Neural crest cell (in vitro differentiated cells): ENCODE measurements around the gene AAGAB. TPM values are rescaled to one million over a fixed set of nuclear protein-coding genes. Genes with fewer than 3 reads are reported as not detected.

Experiments
- DNase-seq: peaks from one replicate; pipeline ENCODE4 v3.0.0; 2021; ENCODE audit warnings: low read depth, mixed read lengths, low spot score
- H3K27ac Mint-ChIP-seq: one replicate; pipeline ENCODE4 v1.8.0; 2021; ENCODE audit warnings: mild to moderate bottlenecking, mixed read lengths; ENCODE audit not compliant: unreplicated experiment
- H3K27me3 Mint-ChIP-seq: 2 replicates; pipeline ENCODE4 v1.8.0; 2021; ENCODE audit warnings: low read depth, mild to moderate bottlenecking, mixed read lengths
- H3K36me3 Mint-ChIP-seq: 2 replicates; pipeline ENCODE4 v1.8.0; 2021; ENCODE audit warnings: low read depth, mild to moderate bottlenecking, mixed read lengths
- H3K4me1 Mint-ChIP-seq: 2 replicates; pipeline ENCODE4 v1.8.0; 2021; ENCODE audit warnings: mixed read lengths
- H3K4me3 Mint-ChIP-seq: one replicate; pipeline ENCODE4 v1.8.0; 2021; ENCODE audit warnings: mild to moderate bottlenecking, mixed read lengths
- H3K9me3 Mint-ChIP-seq: 2 replicates; pipeline ENCODE4 v1.8.0; 2021; ENCODE audit warnings: mixed read lengths
- total RNA-seq: library from RNA; stranded (reverse); gene quantifications from 2 replicates; pipeline ENCODE4 v1.2.1, GENCODE V29; 2021
- TF ChIP-seq, protein P1 (sequence below): fragments of 200-600 bp; sonication (generic); conservative IDR thresholded peaks from 2 replicates; pipeline ENCODE4 v1.5.0; 2021; ENCODE audit warnings: antibody characterized with exemption, mild to moderate bottlenecking

The AAGAB gene
- total RNA-seq, 1 donor from 2014 or later, result 54.9 TPM

DNA sequence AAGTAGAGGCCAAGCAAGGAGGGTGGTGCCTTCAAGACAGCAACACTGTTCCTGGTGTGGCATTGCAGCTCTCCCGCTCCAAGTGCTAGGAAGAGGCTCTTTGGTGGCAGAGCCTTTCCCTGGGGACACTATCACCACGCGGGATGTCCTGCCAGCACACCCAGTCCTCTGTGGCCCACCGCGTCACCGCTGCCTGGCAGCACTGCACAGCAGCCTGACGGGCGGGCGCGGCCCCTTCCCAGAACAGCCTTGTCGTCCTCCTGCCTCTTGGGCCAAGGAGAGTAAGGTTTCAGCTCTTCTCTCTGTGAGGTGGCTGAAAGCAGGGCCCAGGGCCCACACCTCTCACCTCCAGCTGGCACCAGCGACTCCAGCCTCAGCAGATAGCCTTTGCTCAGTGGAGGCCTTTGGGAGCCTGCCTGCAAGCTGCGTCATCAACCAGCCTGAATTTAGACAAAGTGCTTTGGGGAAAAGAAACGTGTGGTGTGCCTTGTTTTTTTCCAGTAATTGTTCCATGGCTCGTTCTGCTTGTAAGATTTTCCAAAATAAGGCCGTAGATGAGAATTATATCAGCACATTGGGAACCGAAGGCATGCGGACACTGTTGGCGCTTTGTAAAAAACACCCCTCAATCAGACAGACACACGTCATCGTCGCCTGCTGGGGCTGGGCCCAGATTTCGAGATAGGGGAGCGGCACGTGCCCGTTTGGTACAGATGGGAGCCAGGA lies 65.0 kb downstream of the AAGAB start:
- H3K4me3 Mint-ChIP-seq, result no peak overlapping the region
- H3K27me3 Mint-ChIP-seq, result no peaks in the 10 kb centered on the region
- H3K36me3 Mint-ChIP-seq, result peaks cover 17% of the 10 kb centered on the region
- H3K27ac Mint-ChIP-seq, result no peak overlapping the region
- TF ChIP-seq, protein P1, sequence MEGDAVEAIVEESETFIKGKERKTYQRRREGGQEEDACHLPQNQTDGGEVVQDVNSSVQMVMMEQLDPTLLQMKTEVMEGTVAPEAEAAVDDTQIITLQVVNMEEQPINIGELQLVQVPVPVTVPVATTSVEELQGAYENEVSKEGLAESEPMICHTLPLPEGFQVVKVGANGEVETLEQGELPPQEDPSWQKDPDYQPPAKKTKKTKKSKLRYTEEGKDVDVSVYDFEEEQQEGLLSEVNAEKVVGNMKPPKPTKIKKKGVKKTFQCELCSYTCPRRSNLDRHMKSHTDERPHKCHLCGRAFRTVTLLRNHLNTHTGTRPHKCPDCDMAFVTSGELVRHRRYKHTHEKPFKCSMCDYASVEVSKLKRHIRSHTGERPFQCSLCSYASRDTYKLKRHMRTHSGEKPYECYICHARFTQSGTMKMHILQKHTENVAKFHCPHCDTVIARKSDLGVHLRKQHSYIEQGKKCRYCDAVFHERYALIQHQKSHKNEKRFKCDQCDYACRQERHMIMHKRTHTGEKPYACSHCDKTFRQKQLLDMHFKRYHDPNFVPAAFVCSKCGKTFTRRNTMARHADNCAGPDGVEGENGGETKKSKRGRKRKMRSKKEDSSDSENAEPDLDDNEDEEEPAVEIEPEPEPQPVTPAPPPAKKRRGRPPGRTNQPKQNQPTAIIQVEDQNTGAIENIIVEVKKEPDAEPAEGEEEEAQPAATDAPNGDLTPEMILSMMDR, result no peak
- DNase-seq, result no peak
- no peaks in the 10 kb centered on the region for H3K9me3 Mint-ChIP-seq
- no peaks in the 10 kb centered on the region for H3K4me1 Mint-ChIP-seq

DNA sequence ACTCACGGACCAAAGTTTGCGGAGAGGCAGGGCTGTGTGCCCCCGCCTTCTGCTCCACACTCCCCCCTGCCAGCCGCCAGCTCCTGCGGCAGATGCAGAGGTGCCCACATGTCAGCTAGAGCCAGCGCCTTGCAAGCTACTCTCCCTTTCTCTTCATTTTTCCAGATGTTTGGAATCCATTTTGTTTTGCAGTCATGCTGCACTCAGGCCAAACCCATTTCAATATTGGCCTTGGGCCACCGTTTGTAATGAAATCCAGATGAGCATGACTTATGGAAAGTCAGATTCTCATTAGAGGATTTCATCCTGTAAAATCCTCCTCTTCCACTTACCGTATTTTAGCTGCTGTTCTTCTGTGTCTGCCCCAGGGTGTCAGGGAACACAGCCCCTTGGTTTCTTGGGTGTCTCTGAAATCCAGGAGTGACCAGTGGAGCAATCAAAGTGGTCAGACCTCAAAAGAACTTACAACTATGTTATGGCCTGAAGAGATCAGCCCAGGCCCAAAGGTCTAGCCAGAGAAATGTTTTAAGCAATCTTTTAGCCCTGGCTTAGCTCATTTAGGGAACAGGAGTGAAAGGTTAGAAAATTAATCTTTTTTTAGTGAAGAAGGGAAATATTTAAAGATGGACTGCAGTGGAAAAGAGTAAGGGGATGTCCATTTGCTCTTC lies 65.8 kb downstream of the AAGAB start:
- Mint-ChIP-seq H3K27ac (no peak overlapping the region), H3K27me3 (no peaks in the 10 kb centered on the region), H3K9me3 (no peaks in the 10 kb centered on the region), H3K36me3 (peaks cover 14% of the 10 kb centered on the region), H3K4me3 (no peak overlapping the region), H3K4me1 (no peaks in the 10 kb centered on the region)
- no peak for DNase-seq
- TF ChIP-seq, protein P1, result no peak

DNA sequence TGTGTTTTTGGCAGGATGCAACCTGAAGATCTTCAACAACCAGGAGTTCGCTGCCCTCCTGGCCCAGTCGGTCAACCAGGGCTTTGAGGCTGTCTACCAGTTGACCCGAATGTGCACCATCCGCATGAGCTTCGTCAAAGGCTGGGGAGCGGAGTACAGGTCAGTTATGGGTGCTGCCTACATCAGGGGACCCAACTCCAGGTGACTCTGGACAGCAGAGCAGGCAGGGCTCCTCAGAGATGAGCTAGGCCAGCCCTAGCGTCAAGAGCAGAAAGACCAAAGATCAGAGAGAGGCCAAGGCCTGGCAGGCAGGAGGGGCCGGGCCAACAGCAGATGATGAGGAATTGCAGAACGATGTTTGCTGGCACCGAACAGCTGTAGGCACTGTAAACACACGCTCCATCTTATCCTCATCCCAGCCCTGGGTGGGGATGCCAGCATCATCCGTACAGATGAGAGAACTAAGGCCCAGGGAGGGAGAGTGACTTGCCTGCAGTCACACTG lies 67.1 kb downstream of the AAGAB start:
- Mint-ChIP-seq H3K4me1 (no peaks in the 10 kb centered on the region), H3K4me3 (no peak overlapping the region), H3K27ac (no peak overlapping the region), H3K9me3 (no peaks in the 10 kb centered on the region), H3K27me3 (no peaks in the 10 kb centered on the region), H3K36me3 (peaks cover 14% of the 10 kb centered on the region)
- no peak for DNase-seq
- TF ChIP-seq, protein P1, result no peak

DNA sequence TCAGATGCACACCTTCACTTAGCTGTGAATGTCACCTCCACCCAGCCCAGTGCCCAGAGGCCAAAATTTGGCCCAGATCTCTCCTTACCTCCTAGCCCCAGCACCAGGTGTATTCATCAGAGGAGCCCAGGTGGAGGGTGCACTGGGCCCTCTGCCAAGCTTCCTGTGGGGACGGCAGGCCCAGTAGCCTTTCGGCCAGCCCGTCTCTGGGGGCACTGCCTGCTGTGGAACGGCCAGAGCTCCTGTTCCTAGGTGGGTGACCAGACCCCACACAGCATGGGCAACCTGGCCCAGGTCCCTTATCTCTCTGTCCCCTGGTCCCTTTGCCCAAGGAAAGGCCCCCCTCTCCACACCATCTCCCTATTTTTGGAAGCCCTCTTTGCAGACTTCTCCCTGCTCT lies 67.8 kb downstream of the AAGAB start:
- Mint-ChIP-seq H3K4me1 (no peaks in the 10 kb centered on the region), H3K9me3 (no peaks in the 10 kb centered on the region)
- no peak for DNase-seq

DNA sequence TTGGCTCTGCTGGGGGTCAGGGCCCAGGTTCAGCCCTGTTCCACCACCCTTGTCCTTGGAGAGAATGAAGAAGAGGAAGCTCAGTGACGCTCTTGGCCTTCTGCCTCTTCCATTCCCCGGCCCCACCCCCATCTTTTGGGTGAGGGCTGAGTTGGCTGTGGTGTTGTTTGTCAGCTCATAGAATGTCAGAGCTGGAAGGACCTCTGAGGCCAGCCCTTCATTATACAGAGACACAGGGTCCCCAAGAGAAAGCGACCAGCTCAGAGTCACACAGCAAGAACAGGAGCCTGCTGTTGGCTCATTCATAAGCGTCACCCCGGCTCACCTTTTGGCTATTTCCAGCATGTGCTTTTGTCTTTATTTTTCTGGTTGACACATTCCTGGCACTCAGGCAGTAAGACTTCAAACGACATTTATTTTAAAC lies 68.2 kb downstream of the AAGAB start:
- peaks cover 8% of the 10 kb centered on the region for H3K36me3 Mint-ChIP-seq
- DNase-seq, result no peak
- H3K4me1 Mint-ChIP-seq, result no peaks in the 10 kb centered on the region
- H3K4me3 Mint-ChIP-seq, result no peak overlapping the region
- TF ChIP-seq, protein P1, result no peak
- no peaks in the 10 kb centered on the region for H3K27me3 Mint-ChIP-seq
- no peaks in the 10 kb centered on the region for H3K9me3 Mint-ChIP-seq
- H3K27ac Mint-ChIP-seq, result peak overlapping the region; percentile 85

More for the DNA sequence above, 67.8 kb downstream of the AAGAB start:
- Mint-ChIP-seq H3K4me3 (no peak overlapping the region), H3K27ac (no peak overlapping the region), H3K36me3 (peaks cover 10% of the 10 kb centered on the region), H3K27me3 (no peaks in the 10 kb centered on the region)
- TF ChIP-seq, protein P1, result no peak
